ENCODE data around the gene UCHL5. TPM values are rescaled to one million over a fixed set of nuclear protein-coding genes. Genes with fewer than 3 reads are reported as not detected.

Gene UCHL5, protein sequence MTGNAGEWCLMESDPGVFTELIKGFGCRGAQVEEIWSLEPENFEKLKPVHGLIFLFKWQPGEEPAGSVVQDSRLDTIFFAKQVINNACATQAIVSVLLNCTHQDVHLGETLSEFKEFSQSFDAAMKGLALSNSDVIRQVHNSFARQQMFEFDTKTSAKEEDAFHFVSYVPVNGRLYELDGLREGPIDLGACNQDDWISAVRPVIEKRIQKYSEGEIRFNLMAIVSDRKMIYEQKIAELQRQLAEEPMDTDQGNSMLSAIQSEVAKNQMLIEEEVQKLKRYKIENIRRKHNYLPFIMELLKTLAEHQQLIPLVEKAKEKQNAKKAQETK
- total RNA-seq (2021) (93.9 and 100 TPM in 2 replicates), Bru-seq, nascent RNA (percentile 96 among the genes with signal in this experiment), BruChase-seq, experiment 1, labeled RNA remaining after a 2-hour chase (percentile 96 among the genes with signal in this experiment), BruChase-seq, experiment 2, labeled RNA remaining after a 6-hour chase (percentile 92 among the genes with signal in this experiment)
- long read RNA-seq, full-length matches to known transcripts, result 145 of 240 reads
- long read RNA-seq, partial matches to known transcripts, result 7 of 240 reads
- long read RNA-seq, other reads (novel, unspliced or antisense), result 88 of 240 reads

DNA sequence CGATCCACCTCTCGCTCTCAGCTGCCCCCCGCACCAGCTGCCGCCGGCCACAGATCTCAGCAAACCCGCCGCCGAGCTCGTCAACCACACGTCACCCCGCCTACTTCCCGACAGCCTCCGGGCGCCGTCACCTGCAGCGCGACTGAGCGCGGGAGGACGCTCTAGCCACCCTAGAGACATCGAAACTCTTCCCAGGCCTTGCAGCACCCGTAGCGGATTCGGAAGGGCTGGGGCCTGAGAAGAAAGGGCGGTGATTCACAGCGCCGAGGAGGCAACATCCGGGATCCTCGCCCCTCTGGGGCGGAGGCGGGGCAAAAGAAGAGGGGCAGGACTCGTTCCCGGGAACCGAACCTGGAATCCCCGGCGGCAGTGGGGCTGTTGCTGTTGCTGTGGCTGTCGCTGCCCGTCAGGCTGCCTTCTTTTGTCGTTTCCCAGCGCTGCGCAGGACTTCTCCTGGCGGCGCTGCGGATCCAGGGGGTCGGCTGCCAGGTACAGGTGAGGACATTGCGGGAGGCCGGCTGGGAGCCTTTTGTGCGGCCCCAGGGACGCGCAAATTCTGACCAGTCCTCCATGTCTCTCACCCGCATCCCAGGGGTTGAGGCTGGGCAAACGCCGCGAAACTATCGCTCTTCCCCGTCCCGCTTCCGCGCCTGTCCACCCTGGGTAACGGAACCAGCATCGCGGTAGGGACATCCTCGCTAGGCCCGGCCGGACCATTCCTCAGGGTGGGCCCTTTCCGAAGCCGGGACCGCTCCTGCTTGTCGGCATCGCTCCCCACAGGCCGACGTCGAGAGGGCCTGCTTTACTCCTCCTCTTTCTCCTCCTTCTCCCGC lies at the start of gene UCHL5, which contains the start of gene RO60:
Gene UCHL5, minus strand, starts transcription at position 79 of the 833 bp plus-strand sequence. CDS start 100 bp downstream, outside the sequence.
Gene RO60, plus strand, starts transcription at position 331 of the 833 bp plus-strand sequence. CDS start 9,443 bp downstream, outside the sequence.
- intact Hi-C loops (cut with micrococcal nuclease; ENCODE audit: unreplicated experiment), result loop anchor here (5.0 to 10.0 kb wide), 2 partner anchors 63 to 285 kb away; partner anchors contain the start of gene CDC73
- BruUV-seq (replicated peaks), result no TSS peak
- CTCF ChIA-PET, result interaction anchor here (1.0 kb wide), 1 partner anchor 10 kb away, joined by 5 read pairs; no protein-coding TSS in a partner anchor

DNA sequence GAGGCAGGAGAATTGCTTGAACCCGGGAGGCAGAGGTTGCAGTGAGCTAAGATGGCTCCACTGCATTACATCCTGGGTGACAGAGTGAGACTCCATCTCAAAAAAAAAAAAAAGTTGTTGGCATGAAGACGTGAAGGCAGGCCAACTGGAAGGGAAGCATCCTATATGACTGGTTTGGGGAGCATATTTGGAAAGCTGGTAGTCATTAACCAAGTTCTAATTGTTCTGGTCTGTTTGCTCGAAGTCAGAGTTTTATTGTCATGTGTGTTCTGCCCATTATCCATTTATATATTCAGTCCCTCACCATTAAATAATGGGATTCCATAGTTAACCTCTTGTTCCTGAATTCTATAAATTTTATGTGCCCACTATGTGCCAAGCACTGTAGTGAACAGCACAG lies 49.3 kb upstream of the UCHL5 start:
- CTCF ChIA-PET, result no interaction called here
- POLR2A ChIA-PET (ENCODE audit: low non-redundant PET), result no interaction called here

More for the DNA sequence above, at the start of gene UCHL5, which contains the start of gene RO60:
- H3K27ac ChIP-seq (ENCODE audit: low read depth, low read length, poor library complexity, severe bottlenecking), result peak within 1 kb of the TSS; percentile 94
- peak within 1 kb of the TSS; percentile 87 for H3K4me3 ChIP-seq (ENCODE audit: low read depth, low read length, poor library complexity, severe bottlenecking)
- H3K27me3 ChIP-seq (replicated peaks; ENCODE audit: insufficient read depth, low read depth, low read length, poor library complexity), result no peaks in the 10 kb centered on the region
- peaks cover 8% of the 10 kb centered on the region for H3K4me1 ChIP-seq (ENCODE audit: insufficient read depth, low read length, poor library complexity, severe bottlenecking)
- DNase-seq (ENCODE audit: low spot score), result peak; percentile 100
- TF ChIP-seq EZH2 (IDR thresholded peaks at IDR 0.05; ENCODE audit: borderline replicate concordance, low read depth, low read length, poor library complexity, severe bottlenecking), result no peak
- TF ChIP-seq, protein P1, sequence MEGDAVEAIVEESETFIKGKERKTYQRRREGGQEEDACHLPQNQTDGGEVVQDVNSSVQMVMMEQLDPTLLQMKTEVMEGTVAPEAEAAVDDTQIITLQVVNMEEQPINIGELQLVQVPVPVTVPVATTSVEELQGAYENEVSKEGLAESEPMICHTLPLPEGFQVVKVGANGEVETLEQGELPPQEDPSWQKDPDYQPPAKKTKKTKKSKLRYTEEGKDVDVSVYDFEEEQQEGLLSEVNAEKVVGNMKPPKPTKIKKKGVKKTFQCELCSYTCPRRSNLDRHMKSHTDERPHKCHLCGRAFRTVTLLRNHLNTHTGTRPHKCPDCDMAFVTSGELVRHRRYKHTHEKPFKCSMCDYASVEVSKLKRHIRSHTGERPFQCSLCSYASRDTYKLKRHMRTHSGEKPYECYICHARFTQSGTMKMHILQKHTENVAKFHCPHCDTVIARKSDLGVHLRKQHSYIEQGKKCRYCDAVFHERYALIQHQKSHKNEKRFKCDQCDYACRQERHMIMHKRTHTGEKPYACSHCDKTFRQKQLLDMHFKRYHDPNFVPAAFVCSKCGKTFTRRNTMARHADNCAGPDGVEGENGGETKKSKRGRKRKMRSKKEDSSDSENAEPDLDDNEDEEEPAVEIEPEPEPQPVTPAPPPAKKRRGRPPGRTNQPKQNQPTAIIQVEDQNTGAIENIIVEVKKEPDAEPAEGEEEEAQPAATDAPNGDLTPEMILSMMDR (conservative IDR thresholded peaks at IDR 0.05; ENCODE audit: low read depth, low read length), result no peak; the same call in 1 of the 2 replicates
- H3K9me3 ChIP-seq (ENCODE audit: low read depth, low read length, poor library complexity, severe bottlenecking), result no peaks in the 10 kb centered on the region
- POLR2A ChIA-PET (ENCODE audit: low non-redundant PET), result interaction anchor here (0.5 to 0.6 kb wide), 2 partner anchors 76 to 546 kb away, joined by 10 to 22 read pairs; no protein-coding TSS in a partner anchor
- no peaks in the 10 kb centered on the region for H3K36me3 ChIP-seq (ENCODE audit: insufficient read depth, low read length, poor library complexity, severe bottlenecking)

More for the DNA sequence above, 49.3 kb upstream of the UCHL5 start:
- intact Hi-C loops (cut with micrococcal nuclease; ENCODE audit: unreplicated experiment), result no loop called here
- TF ChIP-seq EZH2 (IDR thresholded peaks at IDR 0.05; ENCODE audit: borderline replicate concordance, low read depth, low read length, poor library complexity, severe bottlenecking), result no peak
- TF ChIP-seq, protein P1 (conservative IDR thresholded peaks at IDR 0.05; ENCODE audit: low read depth, low read length), result no peak
- Histone ChIP-seq H3K36me3 (ENCODE audit: insufficient read depth, low read length, poor library complexity, severe bottlenecking) (no peaks in the 10 kb centered on the region), H3K4me1 (ENCODE audit: insufficient read depth, low read length, poor library complexity, severe bottlenecking) (peaks cover 23% of the 10 kb centered on the region), H3K4me3 (ENCODE audit: low read depth, low read length, poor library complexity, severe bottlenecking) (no peak overlapping the region), H3K27ac (ENCODE audit: low read depth, low read length, poor library complexity, severe bottlenecking) (no peak overlapping the region), H3K9me3 (ENCODE audit: low read depth, low read length, poor library complexity, severe bottlenecking) (no peaks in the 10 kb centered on the region), H3K27me3 (replicated peaks; ENCODE audit: insufficient read depth, low read depth, low read length, poor library complexity) (no peaks in the 10 kb centered on the region)
- no TSS peak for BruUV-seq (replicated peaks)
- no peak for DNase-seq (ENCODE audit: low spot score)

Data from A673 (cell line).